Naive thymus-derived CD4-positive, alpha-beta T cell (primary cell): ENCODE data around the gene ARSD. TPM values are rescaled to one million over a fixed set of nuclear protein-coding genes. Genes with fewer than 3 reads are reported as not detected.

ENCODE experiments used
- polyA plus RNA-seq, 2 donors: library from polyadenylated mRNA; unstranded; fragments of 300-500 nt; fragmentation: Illumina TruSeq; gene quantifications; one replicate each; pipeline ENCODE4 v1.2.3, GENCODE V29; 2021
- total RNA-seq, 6 experiments: library from RNA in 5 of 6; stranded (reverse) in 5 of 6; gene quantifications; 1 replicate in 5 of 6; 2 replicates in 1 of 6; pipeline ENCODE4 v1.2.3 and lab custom pipeline; 2021 to 2026

ARSD gene
- total and polyA plus RNA-seq, 7 experiments from 2014 or later = 0.97 to 8.9 (median 2.0) TPM

Other genes with a start within 250 kb of the ARSD start
- gene CD99, start 238.0 kb downstream of the ARSD start, total RNA-seq = 100 to 1,000 TPM; 112 to 293 (median 181) TPM
- gene CD99, start 238.0 kb downstream of the ARSD start, polyA plus RNA-seq = 100 to 1,000 TPM; 151 to 153 TPM
- gene XG, start 177.3 kb downstream of the ARSD start, total RNA-seq = under 1 TPM in 2 of 5 experiments, not detected in 3; 0.22 to 0.71 TPM
- not detected for gene XG, start 177.3 kb downstream of the ARSD start, polyA plus RNA-seq
- not detected for gene GYG2, start 100.4 kb downstream of the ARSD start, total RNA-seq
- not detected for gene GYG2, start 100.4 kb downstream of the ARSD start, polyA plus RNA-seq
- gene ARSH, start 77.2 kb upstream of the ARSD start, total RNA-seq = not detected
- not detected for gene ARSH, start 77.2 kb upstream of the ARSD start, polyA plus RNA-seq
- not detected for gene ARSF, start 112.1 kb upstream of the ARSD start, total RNA-seq
- not detected for gene ARSF, start 112.1 kb upstream of the ARSD start, polyA plus RNA-seq